ENCODE measurements around the gene SLC25A19. TPM values are rescaled to one million over a fixed set of nuclear protein-coding genes. Genes with fewer than 3 reads are reported as not detected.

SLC25A19 gene
- total and polyA plus RNA-seq, 10 of the 15 experiments (the other 5 are each of a cell fraction or from before 2014, with no cell fraction given): 32.9 to 91.6 (median 53.7) TPM

GRCh38 chr17:75308732-75309629 is 19.7 kb upstream of the SLC25A19 start:
- in situ Hi-C loops (cut with MboI) (no loop called here), intact Hi-C loops (cut with micrococcal nuclease; ENCODE audit: unreplicated experiment) (no loop called here)
- H3K9ac ChIP-seq (ENCODE audit: control insufficient read depth, insufficient read depth, low read length): no peak overlapping the region
- peaks cover 17% of the 10 kb centered on the region for H3K4me1 ChIP-seq (ENCODE audit: control insufficient read depth, insufficient read depth, low read length)
- TF ChIP-seq DPF2 (IDR thresholded peaks at IDR 0.05) (no peak), PAX5 (IDR thresholded peaks at IDR 0.05; ENCODE audit: borderline replicate concordance, low read depth, low read length) (no peak), TAF1 (IDR thresholded peaks at IDR 0.05; ENCODE audit: borderline replicate concordance, low read depth, low read length) (no peak), WRNIP1 (IDR thresholded peaks at IDR 0.05; ENCODE audit: borderline replicate concordance, low read depth, low read length) (no peak), ZSCAN29 (IDR thresholded peaks at IDR 0.05) (no peak), JUND (IDR thresholded peaks at IDR 0.05; ENCODE audit: low read depth, low read length) (no peak), FOXK2 (IDR thresholded peaks at IDR 0.05) (no peak), KLF5 (IDR thresholded peaks at IDR 0.05; ENCODE audit: partially characterized antibody) (no peak), SUPT20H (IDR thresholded peaks at IDR 0.05; ENCODE audit: borderline replicate concordance, control insufficient read depth, low read depth, low read length) (no peak)
- FAIRE-seq (no peak), DNase-seq (ENCODE audit: low read depth, low spot score) (no peak), ATAC-seq (no peak)
- no peak overlapping the region for H3K27ac ChIP-seq (ENCODE audit: control insufficient read depth, insufficient read depth)
- ChIA-PET CTCF (interaction anchor here (1.0 kb wide), 1 partner anchor 14 kb away, joined by 5 read pairs; no protein-coding TSS in a partner anchor), RAD21 (ENCODE audit: unreplicated experiment) (interaction anchor here (1.2 kb wide), 1 partner anchor 12 kb away, joined by 3 read pairs; no protein-coding TSS in a partner anchor), SMC1A (ENCODE audit: uncharacterized antibody, unreplicated experiment) (interaction anchor here (1.1 to 1.2 kb wide), 2 partner anchors 9 to 11 kb away, joined by 3 read pairs; no protein-coding TSS in a partner anchor), POLR2A (interaction anchor here (1.2 to 14.5 kb wide), 2 partner anchors 9 to 227 kb away, joined by 3 to 255 read pairs; no protein-coding TSS in a partner anchor)
- no TSS peak for BruUV-seq (replicated peaks)
- WGBS (ENCODE audit: insufficient coverage, insufficient replicate concordance, low lambda C conversion rate, missing lambda C conversion rate): 86% methylated on average over 20 of the region's 20 CpGs
- H3K9me3 ChIP-seq (replicated peaks; ENCODE audit: control insufficient read depth, insufficient read depth, low read length): no peaks in the 10 kb centered on the region
- H4K20me1 ChIP-seq (ENCODE audit: control insufficient read depth, insufficient read depth): no peaks in the 10 kb centered on the region
- no peaks in the 10 kb centered on the region for H3K36me3 ChIP-seq (ENCODE audit: control insufficient read depth in 2 of 2, insufficient read depth in 2 of 2, low read length in 1 of 2)
- H3K4me3 ChIP-seq: no peak overlapping the region
- no peaks in the 10 kb centered on the region for H3K27me3 ChIP-seq (replicated peaks in 1 of 2; ENCODE audit: control insufficient read depth in 2 of 2, insufficient read depth in 2 of 2, low read length in 1 of 2)
- no peak overlapping the region for H3K4me2 ChIP-seq (ENCODE audit: control insufficient read depth, insufficient read depth)
- no peak overlapping the region for H2AFZ ChIP-seq (ENCODE audit: control insufficient read depth, low read depth, low read length)
- H3K79me2 ChIP-seq (ENCODE audit: control insufficient read depth, insufficient read depth, low read length): no peaks in the 10 kb centered on the region

Data from GM12878 (cell line).